Mesendoderm (in vitro differentiated cells): ENCODE results near the gene PRAF2. TPM values are rescaled to one million over a fixed set of nuclear protein-coding genes. Genes with fewer than 3 reads are reported as not detected.

Experiments
- small RNA-seq: library from polyadenylated mRNA; stranded (forward); fragments of <200 nt; extraction: miRNeasy Mini kit (QIAGEN cat#:217004); gene quantifications from one replicate; pipeline ENCODE3, GENCODE V24; 2013; ENCODE audit not compliant: insufficient read depth

The PRAF2 gene

Small RNA genes lying within 50 kb of the gene (small RNA-seq; reads per million reads assigned to genes)
- not detected for gene RNU4-52P
